Stomach (tissue), 9 donors: ENCODE data around the gene NOC4L. TPM values are rescaled to one million over a fixed set of nuclear protein-coding genes. Genes with fewer than 3 reads are reported as not detected.

Experiments used
- DNase-seq, 2 donors: peaks; one replicate each; pipeline versions ENCODE4 v3.0.0 to v3.0.0-alpha.2; 2013 to 2019
- H3K27ac ChIP-seq, 5 donors: fragments of 200-600 bp in 4 of 5; sonication (generic) in 4 of 5; one replicate each; pipeline ENCODE4 v1.5.1; 2013 to 2019; ENCODE audit warnings: mild to moderate bottlenecking in 1 of 5, moderate library complexity in 1 of 5
- H3K27me3 ChIP-seq, 3 donors: fragments of 200-600 bp; sonication (generic); one replicate each; pipeline ENCODE4 v1.5.1; 2017 to 2019; ENCODE audit warnings: mixed run types in 1 of 3
- H3K36me3 ChIP-seq, 4 donors: fragments of 200-600 bp; sonication (generic); 1 replicate in 3 of 4; 2 replicates in 1 of 4; pipeline ENCODE4 v1.5.1; 2016 to 2019
- H3K4me1 ChIP-seq, 4 donors: fragments of 200-600 bp; sonication (generic); one replicate each; pipeline ENCODE4 v1.5.1; 2016 to 2019
- H3K4me3 ChIP-seq, 4 donors: fragments of 200-600 bp; sonication (generic) in 3 of 4; one replicate each; pipeline ENCODE4 v1.5.1; 2016 to 2019; ENCODE audit warnings: mild to moderate bottlenecking in 1 of 4
- H3K9me3 ChIP-seq, 4 donors: fragments of 200-600 bp; sonication (generic); one replicate each; pipeline ENCODE4 v1.5.1; 2016 to 2019
- CTCF ChIP-seq, 7 experiments: fragments of 450-650 bp in 4 of 7; fragments of 200-600 bp in 3 of 7; sonication (generic) in 3 of 7; IDR thresholded peaks; one replicate each; pipeline ENCODE4 v1.5.1; 2016 to 2019; ENCODE audit warnings: antibody characterized with exemption in 7 of 7, control low read depth in 2 of 7, mild to moderate bottlenecking in 1 of 7
- EP300 ChIP-seq: sonication (generic); formaldehyde crosslinking; IDR thresholded peaks from one replicate; pipeline ENCODE4 v1.6.1; 2017; ENCODE audit warnings: antibody characterized with exemption
- POLR2A ChIP-seq, 4 donors: fragments of 450-650 bp; IDR thresholded peaks; one replicate each; pipeline ENCODE4 v1.6.1; 2016; ENCODE audit warnings: antibody characterized with exemption in 4 of 4, control low read depth in 2 of 4, mild to moderate bottlenecking in 1 of 4, moderate library complexity in 1 of 4
- POLR2AphosphoS5 ChIP-seq, 3 donors: sonication (generic); formaldehyde crosslinking; IDR thresholded peaks; one replicate each; pipeline ENCODE4 v1.6.1; 2016; ENCODE audit warnings: antibody characterized with exemption in 3 of 3
- WGBS, 5 donors: extraction: QIAGEN DNeasy Blood & Tissue Kit in 3 of 5; methylation state at CpG; one replicate each; pipeline versions ENCODE4 v1.1.5 to v1.1.7; 2013 to 2018; 5-methylcytosine and 5-hydroxymethylcytosine counted together
- intact Hi-C: fragments of 100-400 bp; cut with DNase I; formaldehyde crosslinking; loops from one replicate; pipeline ENCODE4 v1.15.1; 2023; ENCODE audit warnings: low total_unique reads
- polyA plus RNA-seq, 3 donors: library from polyadenylated mRNA; stranded (reverse); fragments of 200-250 nt; gene quantifications; one replicate each; pipeline ENCODE4 v1.2.3, GENCODE V29; 2013
- total RNA-seq, 5 donors: library from RNA; depleted of rRNA; stranded (reverse); fragments of >200 nt; gene quantifications; one replicate each; pipeline versions ENCODE4 v1.1.0 to v1.2.3, GENCODE V29; 2014 to 2016
- donor health status: healthy with polysubstance abuse.
- donor health status: Bipolar disorder and iron deficiency.
- donor health status: healthy.

NOC4L gene
- total and polyA plus RNA-seq, 8 donors, result 2.2 to 63.6 (median 28.6) TPM

GRCh38 chr12:132185705-132186104 is 41.4 kb downstream of the NOC4L start:
- intact Hi-C loops, result no loop called here
- Histone ChIP-seq H3K27me3 (peaks cover 0 to 28% (median 0%) of the 10 kb centered on the region in 3 donors), H3K9me3 (peaks cover 0 to 58% (median 20%) of the 10 kb centered on the region in 4 donors), H3K36me3 (no peaks in the 10 kb centered on the region), H3K4me3 (peak overlapping the region in 1 of 4 donors; percentile 17), H3K4me1 (peaks cover 15 to 36% (median 20%) of the 10 kb centered on the region in 4 donors), H3K27ac (peak overlapping the region in 1 of 5 donors; percentile 54)
- DNase-seq, result peak in 1 of 2 donors; percentile 37
- 61 to 84% (median 66%) methylated on average over 16 of the region's 16 CpGs for WGBS, 5 donors
- no peak for TF ChIP-seq EP300
- TF ChIP-seq POLR2A (IDR thresholded peaks at IDR 0.05), result no peak
- no peak for TF ChIP-seq POLR2AphosphoS5 (IDR thresholded peaks at IDR 0.05)
- TF ChIP-seq CTCF (IDR thresholded peaks at IDR 0.05), result no peak

GRCh38 chr12:132186208-132186856 is 42.1 kb downstream of the NOC4L start:
- Histone ChIP-seq H3K27ac (peak overlapping the region in 2 of 5 donors; percentile 42 to 54), H3K27me3 (peaks cover 0 to 26% (median 0%) of the 10 kb centered on the region in 3 donors), H3K9me3 (peaks cover 0 to 58% (median 20%) of the 10 kb centered on the region in 4 donors), H3K4me1 (peaks cover 17 to 38% (median 26%) of the 10 kb centered on the region in 4 donors), H3K4me3 (peak overlapping the region in 2 of 4 donors; percentile 17), H3K36me3 (no peaks in the 10 kb centered on the region)
- TF ChIP-seq POLR2AphosphoS5 (IDR thresholded peaks at IDR 0.05) (no peak), POLR2A (IDR thresholded peaks at IDR 0.05) (no peak), CTCF (IDR thresholded peaks at IDR 0.05) (no peak), EP300 (no peak)
- 36 to 67% (median 44%) methylated on average over 22 to 24 of the region's 24 CpGs for WGBS, 5 donors
- no peak for DNase-seq
- intact Hi-C loops, result no loop called here

- WGBS, 5 donors, result 69 to 86% (median 71%) methylated on average over 38 to 39 of the region's 39 CpGs
- TF ChIP-seq POLR2A (IDR thresholded peaks at IDR 0.05), result no peak
- TF ChIP-seq CTCF (IDR thresholded peaks at IDR 0.05), result no peak
- no peak for TF ChIP-seq POLR2AphosphoS5 (IDR thresholded peaks at IDR 0.05)
- TF ChIP-seq EP300, result no peak
- Histone ChIP-seq H3K4me3 (peak overlapping the region in 1 of 4 donors; percentile 17), H3K27ac (no peak overlapping the region), H3K9me3 (peaks cover 0 to 58% (median 20%) of the 10 kb centered on the region in 4 donors), H3K27me3 (peaks cover 0 to 19% (median 0%) of the 10 kb centered on the region in 3 donors), H3K36me3 (no peaks in the 10 kb centered on the region), H3K4me1 (peaks cover 17 to 38% (median 26%) of the 10 kb centered on the region in 4 donors)
- no peak for DNase-seq
- intact Hi-C loops, result no loop called here
These were observed 42.8 kb downstream of the NOC4L start for GRCh38 chr12:132186857-132187620.

GRCh38 chr12:132187646-132188450 is 43.6 kb downstream of the NOC4L start:
- Histone ChIP-seq H3K27me3 (peaks cover 0 to 14% (median 0%) of the 10 kb centered on the region in 3 donors), H3K4me1 (peaks cover 17 to 38% (median 26%) of the 10 kb centered on the region in 4 donors), H3K4me3 (no peak overlapping the region), H3K9me3 (peaks cover 0 to 52% (median 20%) of the 10 kb centered on the region in 4 donors), H3K36me3 (no peaks in the 10 kb centered on the region), H3K27ac (peak overlapping the region in 1 of 5 donors; percentile 87)
- TF ChIP-seq CTCF (IDR thresholded peaks at IDR 0.05), result no peak
- TF ChIP-seq EP300, result no peak
- TF ChIP-seq POLR2AphosphoS5 (IDR thresholded peaks at IDR 0.05), result no peak
- TF ChIP-seq POLR2A (IDR thresholded peaks at IDR 0.05), result no peak
- WGBS, 5 donors, result 91 to 95% (median 93%) methylated on average over 32 to 35 of the region's 35 CpGs
- intact Hi-C loops, result no loop called here
- DNase-seq, result no peak
